HG03045 (cell line): ENCODE data around the gene POPDC2.
"Not testable (repeated sequence)": the region's sequence is repeated elsewhere in the genome, so short reads cannot be mapped to it uniquely, and the experiment has no call there.

Experiments used
- ATAC-seq: cut with Tn5 transposase; IDR thresholded peaks from one replicate; pipeline ENCODE4 v1.9.1; 2021; ENCODE audit warnings: mild to moderate bottlenecking, moderate library complexity; ENCODE audit not compliant: unreplicated experiment

The POPDC2 gene, protein sequence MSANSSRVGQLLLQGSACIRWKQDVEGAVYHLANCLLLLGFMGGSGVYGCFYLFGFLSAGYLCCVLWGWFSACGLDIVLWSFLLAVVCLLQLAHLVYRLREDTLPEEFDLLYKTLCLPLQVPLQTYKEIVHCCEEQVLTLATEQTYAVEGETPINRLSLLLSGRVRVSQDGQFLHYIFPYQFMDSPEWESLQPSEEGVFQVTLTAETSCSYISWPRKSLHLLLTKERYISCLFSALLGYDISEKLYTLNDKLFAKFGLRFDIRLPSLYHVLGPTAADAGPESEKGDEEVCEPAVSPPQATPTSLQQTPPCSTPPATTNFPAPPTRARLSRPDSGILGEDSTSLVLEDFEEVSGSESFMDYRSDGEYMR

DNA sequence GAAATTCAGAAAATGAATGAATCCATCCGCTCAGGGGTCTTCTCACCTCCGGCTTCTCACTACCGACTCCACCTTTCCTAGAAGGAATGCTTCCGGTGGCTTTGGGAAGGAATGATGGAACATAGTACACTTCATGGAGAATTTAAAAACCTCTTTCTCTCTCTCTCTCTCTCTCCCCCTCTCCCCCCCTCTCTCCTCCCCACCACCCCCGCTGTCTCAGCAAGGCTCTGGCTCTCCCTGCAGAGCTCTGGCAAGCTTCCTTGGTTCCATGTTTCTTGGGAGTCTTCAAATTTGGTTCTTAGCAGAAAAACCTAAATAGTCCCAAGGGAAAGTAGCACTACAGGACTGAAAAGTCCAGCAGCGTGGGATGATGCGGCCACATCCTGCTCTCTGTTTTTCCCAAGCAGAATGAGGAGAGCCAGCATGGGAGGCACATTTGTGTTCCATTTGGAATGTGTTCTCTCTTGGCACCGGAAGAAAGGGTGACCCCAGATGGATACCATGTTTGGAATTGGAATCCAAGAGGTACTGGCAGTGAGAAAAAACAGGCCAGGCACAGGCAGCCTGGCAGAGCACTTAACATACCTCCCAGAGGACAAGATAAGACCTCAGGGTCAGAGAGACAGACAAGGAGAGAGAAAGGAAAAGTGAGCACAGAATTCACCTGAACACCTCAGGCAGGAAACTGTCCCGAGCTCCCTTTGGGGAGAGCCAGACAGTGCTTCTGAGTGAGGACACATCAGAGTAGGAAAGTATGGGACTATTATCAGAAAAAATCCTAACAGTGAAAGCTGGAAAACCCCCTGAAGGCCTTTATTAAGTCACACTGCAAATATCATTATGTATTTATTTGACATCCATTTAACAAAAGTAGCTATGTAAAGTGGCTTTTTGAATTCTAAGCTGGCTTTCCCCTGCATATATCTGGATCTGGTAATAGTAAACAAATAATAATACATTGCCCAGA is at the start of gene POPDC2:
POPDC2 (minus strand) TSS at position 116 of the 967 bp plus-strand sequence. CDS start 166 bp downstream, outside the sequence.
- no peak for ATAC-seq

DNA sequence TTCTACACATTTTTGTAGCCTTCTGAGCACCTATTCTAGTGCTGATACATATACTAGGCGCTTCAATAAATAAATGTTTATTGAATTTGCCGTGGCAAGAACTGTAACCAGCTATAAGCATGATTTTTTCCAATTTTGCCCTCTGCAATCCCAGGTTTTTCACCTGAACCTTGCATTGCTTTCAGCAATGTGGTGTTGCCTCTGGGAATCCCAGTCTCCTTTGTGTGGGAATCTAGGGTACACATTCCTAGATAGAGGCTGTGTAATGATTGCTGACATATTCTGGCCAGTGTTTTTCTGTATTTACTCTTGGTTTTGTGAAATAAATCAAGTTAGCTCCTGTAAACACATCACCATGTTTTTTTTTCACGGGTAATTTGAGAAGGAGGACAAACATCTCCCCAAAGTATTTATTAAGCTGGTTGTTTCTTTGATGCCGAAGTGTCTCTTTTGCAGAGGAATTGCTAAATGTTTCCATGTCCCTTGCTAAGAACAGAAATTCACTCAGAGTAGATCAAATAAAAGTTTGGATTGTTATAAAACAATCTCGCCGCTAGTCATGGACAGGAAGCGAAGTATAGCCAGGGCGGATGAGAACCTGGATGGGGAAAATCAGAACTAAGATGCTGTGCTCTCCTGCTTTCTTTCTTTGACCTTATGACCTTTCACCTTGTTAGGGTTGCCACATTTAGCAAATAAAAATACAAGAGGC is 43.6 kb upstream of the POPDC2 start:
- ATAC-seq, result no peak

DNA sequence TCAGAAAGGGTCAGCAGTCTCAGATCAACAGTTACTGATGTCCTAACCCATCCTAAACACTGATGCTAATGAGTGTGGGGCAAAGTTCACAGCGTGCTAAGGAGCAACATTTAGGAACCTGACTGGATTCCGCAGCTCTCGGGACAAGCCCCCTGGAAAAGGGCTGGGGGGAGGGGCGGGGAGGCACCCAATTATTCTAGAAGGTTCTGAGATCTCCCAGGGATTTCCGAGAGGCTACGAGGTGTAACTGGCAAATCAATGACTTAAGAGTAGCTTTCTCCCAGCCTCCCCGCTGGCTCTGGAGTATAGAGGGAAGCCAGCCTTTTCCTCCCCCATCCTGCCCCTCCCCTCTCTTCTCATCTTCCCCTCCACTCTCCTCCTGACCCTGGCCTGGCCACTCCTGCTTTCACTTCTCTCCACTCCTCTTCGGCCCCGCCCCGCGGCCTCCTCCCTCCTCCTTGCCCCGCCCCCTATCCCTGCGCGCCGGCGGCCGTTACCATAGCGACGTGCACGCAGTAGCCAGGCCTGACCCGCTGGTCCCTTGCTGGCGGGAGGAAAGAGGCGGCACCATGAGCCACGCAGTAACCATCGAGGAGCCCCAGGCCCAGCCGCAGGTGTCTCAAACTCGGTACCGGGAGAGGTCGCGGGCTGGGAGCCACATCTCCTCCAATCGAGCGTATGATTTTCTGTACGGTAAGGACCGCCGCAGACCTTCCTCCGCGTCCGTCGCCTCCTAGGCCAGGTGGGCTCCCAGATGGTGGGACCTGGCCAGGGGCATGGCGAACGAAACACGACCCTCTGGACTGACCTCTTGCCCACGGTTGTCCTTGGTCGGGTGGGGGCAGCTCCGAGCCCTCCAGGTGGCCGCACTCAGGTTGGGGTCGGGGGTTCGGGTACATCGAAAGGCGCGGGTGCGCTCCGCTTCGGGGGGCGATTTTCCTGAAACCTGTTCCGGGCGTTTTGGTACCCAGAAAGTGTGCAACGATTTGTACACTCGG is 42.4 kb upstream of the POPDC2 start, which contains the start of gene CFAP91:
CFAP91 (plus strand) TSS at position 493 of the 998 bp plus-strand sequence; CDS start at position 570, 77 bp downstream.
- peak; percentile 84 for ATAC-seq

DNA sequence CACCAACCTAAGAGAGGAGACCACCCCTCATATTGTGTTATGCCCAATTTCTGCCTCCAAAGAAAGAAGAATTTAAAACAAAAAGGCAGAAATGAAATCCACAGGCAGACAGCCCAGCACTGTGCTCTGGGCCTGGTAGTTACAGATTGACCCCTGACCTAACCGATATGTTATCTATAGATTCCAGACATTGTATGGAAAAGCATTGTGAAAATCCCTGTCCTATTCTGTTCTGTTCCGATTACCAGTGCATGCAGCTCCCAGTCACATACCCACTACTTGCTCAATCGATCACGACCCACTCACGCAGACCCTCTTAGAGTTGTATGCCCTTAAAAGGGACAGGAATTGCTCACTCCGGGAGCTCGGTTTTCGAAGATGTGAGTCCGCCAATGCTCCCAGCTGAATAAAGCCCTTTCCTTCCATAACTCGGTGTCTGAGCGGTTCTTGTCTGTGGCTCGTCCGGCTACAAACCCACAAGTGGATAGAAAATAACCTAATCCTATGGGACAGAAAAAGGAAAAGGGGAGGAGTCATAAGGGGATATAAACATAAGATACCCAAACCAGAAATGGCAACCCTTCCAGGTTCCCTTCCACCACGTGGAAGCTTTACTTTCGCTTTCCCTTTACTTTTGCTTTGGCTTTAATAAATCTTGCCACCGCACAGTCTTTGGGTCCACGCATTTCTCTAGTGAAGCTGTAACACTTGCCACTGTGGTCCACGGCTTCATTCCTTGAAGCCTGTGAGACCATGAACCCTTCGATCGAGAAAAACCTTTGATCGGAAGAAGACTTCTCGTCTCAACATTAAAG is 40.7 kb upstream of the POPDC2 start:
- peak; percentile 16 for ATAC-seq

DNA sequence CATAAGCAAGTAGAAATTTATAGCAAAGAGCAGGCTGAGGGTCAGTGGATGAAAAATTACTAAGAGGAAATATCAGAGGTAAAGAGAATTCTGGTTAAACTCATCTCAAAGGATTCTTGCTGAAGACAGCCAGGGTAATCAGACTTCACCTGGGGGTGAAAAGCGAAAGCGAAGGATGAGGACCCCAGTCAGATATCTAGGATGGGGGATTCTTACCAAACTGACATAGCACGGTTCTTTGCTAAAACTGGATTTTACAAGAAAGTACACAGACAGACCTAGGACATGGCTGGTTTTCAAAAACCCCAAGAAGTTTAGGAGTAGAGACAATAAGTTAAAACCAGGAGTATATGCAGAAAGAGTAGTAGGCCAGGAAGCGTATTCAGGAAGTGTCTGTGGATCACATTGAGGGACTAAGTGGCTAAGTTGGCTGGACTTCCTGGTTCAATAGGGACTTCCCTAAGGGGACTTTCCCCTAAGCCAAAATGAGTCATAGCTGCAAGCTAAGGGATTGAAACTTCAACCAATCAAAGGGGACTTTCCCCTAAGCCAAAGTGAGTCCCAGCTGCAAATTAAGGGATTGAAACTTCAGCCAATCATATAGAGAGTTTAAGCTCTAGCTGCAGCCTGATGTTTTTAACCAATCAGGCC is 40.0 kb upstream of the POPDC2 start:
- peak; percentile 40 for ATAC-seq

DNA sequence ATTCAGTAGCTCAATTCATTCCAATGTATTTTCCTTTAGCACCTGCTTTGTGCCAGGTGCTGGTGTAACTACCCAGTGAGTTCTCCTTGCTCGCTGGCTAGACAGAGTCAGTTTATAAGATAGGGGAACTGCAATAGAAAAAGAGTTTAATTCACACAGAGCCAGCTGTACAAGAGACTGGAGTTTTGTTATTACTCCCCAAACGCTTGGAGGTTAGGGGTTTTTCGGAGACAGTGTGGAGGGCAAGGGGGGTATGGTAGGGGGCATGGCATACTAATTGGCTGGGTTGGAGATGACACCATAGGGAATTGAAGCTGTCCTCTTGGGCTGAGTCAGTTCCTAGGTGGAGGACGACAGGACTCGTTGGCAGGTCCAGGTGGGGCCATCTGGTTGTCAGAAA is 37.0 kb upstream of the POPDC2 start:
- no peak for ATAC-seq

DNA sequence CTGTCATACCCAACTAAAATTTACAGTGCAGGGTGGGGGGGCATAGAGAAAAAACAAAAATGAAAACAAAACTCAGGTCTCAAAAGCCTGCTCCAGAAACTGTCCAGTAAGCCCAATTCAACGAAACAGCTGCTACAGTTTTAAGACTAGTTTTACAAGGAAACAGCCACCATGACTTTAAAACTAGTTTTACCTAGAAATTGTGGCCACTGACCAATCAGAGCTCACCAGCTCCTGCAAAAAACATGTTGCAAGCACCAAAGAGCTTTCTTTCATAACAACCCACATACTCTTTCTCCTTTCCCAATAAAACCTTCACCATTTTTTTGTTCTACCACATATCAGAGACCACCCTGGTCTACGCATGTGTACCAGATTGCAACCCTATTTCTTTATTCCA is 35.1 kb upstream of the POPDC2 start:
- no peak for ATAC-seq

DNA sequence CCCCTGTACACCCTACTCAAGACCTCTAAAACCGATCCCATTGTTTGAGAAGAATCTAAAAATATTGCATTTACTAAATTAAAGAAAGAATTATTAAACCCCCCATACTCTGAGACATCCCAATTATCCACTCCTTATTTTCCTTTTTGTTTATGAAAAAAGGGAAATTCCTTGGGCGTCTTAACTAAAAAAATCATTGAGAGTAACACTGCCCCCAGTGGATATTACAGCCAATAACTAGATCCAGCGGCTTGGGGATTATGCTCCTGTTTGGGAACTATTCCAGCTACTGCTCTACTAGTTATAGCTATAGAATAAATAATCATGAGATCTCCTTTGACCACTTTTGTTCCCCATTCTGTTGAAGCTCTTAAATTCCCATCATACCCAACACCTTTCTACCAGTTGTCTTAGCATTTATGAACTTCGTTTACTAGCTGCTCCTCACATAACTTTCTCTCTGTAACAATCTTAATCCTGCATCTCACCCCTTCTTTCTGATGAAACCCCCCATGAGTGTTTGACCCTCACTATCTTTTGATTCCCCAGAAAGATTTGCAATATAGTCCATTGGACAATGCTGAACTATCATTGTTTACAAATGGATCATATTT is 29.8 kb upstream of the POPDC2 start:
- no peak for ATAC-seq

DNA sequence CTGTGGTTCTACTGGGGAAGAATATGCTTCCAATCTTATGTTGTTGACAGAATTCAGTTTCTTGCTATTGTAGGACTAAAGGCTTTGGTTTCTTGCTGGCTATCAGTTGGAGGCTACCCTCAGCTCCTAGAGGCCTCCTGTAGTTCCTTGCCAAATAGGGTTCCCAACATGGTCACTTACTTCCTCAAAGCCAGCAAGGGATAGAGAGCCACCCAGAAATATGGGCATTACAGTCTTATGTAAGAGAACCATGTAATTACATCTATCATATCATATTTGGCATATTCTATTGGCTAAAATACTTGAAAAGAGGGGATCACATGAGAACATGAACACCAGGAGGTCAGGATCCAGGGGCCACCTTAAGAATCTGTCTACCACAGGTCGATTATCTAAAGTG is 23.0 kb upstream of the POPDC2 start:
- ATAC-seq, result no peak

DNA sequence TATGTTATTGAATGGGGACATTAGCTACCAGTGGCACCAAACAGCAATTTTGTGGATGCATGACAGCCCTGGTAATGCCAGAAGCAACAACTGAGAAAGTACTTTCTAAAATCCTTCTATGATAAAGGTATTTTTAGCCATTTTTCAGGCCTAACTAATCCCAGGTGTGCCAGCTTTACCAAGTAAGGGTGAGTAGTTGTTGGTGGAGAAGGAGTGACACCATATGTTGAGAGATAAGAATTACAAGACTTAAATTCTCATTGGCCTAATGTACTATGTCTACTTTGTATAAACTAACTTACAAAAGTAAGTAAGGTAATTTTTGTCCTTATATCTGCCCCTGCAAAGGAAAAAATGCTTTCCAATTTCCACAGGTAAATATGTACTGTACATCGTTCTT is 20.9 kb upstream of the POPDC2 start:
- no peak for ATAC-seq

DNA sequence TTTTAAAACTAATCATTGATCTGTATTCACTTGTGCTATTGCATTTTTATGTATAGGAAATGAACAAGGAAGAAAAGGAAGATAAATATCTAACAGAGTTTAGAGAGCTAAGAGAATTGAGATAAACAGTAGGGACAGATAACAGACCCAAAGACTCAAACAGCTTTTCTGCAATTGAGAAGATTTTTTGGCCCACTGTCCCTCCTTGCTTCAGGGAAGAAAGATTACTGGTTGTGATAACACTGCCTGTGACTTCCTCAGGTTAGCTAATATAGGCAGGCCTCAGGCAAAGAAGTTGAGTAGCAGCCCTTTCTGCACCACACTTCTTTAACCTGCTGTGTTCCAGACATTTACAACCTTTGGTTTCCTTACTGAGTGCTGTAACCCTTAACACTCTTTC is 19.5 kb upstream of the POPDC2 start:
- no peak for ATAC-seq

DNA sequence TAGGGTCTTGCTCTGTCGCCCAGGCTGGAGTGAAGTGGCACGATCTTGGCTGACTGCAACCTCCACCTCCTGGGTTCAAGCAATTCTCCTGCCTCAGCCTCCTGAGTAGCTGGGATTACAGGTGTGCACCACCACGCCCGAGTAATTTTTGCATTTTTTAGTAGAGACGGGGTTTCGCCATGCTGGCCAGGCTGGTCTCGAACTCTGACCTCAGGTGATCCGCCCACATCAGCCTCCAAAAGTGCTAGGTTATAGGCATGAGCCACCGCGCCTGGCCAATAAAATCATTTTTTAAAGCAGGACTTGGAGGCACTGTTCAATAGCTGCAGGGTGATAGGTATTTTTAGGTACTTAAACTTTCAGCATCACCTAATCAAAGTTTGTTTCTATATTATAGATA is 17.8 kb upstream of the POPDC2 start:
- not testable (repeated sequence) for ATAC-seq

DNA sequence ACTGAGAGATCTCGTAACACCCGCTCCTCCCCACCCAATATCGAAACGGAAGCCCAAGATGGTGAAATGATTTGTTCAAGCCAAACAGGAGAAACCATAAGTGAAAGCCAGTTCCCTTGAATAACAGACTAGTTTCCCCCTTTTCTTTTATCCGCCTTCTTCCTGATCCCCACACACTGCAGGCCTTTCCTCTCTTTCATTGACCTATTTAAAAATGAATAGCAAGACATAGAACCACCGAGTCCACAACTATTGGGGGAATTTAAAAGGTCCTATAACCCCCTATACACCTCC is 17.2 kb upstream of the POPDC2 start:
- no peak for ATAC-seq

DNA sequence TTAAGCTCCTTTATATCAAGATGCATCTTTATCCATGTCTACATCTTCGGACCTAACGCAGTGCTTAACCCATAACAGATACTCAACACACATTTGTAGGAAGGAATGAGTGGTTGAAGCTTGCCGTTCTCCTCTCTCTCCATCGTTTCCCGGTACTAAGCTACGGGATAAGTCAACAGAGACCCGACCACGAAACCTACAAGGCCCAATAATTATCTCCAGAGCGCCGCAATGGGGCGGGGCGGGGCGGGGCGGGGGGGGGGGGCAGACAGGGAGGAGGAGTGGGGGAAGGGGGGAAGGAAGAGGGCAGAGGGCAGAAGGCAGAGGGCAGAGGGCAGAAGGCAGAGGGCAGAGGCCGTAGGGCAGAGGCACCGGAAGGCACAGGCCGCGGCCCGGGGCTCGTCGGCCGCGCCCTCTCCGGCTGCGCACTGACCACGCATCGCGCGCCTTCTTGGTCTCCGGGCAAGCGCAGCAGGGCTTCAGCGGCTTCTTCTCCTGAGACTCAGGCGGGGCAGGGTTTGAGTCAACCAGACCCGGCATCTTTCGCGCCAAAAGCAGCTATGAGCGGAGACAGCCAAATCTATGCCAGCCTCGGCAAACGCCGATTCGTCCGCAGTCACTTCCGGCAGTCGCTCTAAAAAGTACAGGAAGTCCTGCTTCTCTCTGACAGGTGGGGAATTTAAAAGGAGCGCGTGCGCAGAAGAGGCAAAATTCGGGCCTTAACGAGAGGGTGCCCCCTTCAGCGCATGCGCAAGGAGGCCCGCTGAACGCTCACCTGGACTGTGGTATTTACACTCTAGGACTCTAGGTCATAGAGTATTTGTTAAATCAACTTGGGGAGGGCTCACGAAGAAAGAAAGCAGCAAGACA is 16.6 kb upstream of the POPDC2 start, which contains the start of gene COX17:
COX17 (minus strand) TSS at position 636 of the 870 bp plus-strand sequence; CDS start at position 540, 96 bp downstream.
- peak; percentile 89 for ATAC-seq

DNA sequence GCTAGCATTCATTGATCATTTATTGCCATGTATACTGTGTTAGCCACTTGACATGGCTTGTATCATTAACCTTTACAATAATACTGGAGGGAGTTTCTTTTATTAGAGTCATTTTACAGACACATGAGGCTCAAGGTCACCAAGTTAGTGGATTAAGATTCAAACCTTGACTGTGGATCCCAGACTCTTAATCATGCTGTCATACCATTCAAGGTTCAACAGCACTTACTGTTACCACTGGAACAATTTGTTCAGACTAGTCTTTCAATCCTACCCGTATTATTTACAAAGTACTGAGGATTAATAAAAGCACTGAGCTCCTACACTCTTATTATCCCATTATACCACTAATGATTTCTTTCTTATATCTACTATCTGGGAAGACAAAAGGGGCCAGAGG is 15.6 kb upstream of the POPDC2 start:
- no peak for ATAC-seq

DNA sequence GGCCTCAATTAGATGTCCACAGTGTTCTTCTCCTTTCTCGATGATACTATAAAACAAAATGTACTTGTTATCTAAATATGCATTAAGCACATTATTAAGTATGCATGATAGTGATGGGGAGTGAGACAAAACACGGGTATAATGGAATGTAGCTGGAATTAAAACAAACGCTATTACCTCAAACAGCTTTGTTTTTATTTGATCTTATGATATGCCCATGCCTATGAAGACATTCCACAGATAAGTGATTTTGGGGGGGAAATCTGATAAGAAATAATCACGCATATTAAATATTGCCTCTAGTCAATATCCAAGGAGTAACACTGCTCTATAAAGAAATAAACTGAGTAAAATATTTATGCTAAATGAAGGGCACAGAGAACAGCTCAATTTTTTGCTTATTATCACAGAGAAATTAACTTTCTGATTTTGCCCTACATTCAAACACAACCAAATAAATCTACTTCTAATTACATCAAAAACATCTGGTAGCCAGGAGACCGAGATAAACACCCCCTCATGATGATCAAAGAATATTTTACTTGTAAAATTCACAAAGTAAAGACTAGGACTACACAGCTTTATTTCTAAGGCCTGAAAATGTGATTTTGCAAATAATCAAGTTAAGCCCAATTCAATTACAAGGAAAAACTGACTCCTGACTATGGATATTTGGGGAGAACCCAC is 14.9 kb upstream of the POPDC2 start:
- ATAC-seq, result no peak

DNA sequence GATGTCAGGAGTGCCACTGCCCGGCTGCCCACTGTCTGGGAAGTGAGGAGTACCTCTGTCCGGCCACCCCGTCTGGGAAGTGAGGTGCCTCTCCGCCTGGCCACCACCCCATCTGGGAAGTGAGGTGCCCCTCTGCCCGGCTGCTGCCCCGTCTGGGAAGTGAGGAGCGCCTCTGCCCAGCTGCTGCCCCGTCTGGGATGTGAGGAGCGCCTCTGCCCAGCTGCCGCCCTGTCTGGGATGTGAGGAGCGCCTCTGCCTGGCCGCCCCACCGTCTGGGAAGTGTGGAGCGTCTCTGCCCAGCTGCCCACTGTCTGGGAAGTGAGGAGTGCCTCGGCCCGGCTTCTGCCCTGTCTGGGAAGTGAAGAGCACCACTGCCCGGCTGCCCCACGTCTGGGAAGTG is 13.5 kb upstream of the POPDC2 start:
- no peak for ATAC-seq
